OCI-LY7 (cell line): ENCODE results near the gene CEP97.

Source experiments
- EZH2phosphoT487 ChIP-seq: fragments of 200-600 bp; sonication (generic); IDR thresholded peaks from 2 replicates; pipeline ENCODE4 v1.6.1; 2018; ENCODE audit warnings: low read depth, borderline replicate concordance, mild to moderate bottlenecking, mixed run types, antibody characterized with exemption, low read length, moderate library complexity, mixed read lengths
- TF ChIP-seq, protein P1 (sequence below): fragments of 200-600 bp; sonication (generic); conservative IDR thresholded peaks from 2 replicates; pipeline ENCODE4 v1.5.1; 2014; ENCODE audit warnings: mild to moderate bottlenecking, antibody characterized with exemption, low read length, moderate library complexity, mixed read lengths

- TF ChIP-seq, protein P1, sequence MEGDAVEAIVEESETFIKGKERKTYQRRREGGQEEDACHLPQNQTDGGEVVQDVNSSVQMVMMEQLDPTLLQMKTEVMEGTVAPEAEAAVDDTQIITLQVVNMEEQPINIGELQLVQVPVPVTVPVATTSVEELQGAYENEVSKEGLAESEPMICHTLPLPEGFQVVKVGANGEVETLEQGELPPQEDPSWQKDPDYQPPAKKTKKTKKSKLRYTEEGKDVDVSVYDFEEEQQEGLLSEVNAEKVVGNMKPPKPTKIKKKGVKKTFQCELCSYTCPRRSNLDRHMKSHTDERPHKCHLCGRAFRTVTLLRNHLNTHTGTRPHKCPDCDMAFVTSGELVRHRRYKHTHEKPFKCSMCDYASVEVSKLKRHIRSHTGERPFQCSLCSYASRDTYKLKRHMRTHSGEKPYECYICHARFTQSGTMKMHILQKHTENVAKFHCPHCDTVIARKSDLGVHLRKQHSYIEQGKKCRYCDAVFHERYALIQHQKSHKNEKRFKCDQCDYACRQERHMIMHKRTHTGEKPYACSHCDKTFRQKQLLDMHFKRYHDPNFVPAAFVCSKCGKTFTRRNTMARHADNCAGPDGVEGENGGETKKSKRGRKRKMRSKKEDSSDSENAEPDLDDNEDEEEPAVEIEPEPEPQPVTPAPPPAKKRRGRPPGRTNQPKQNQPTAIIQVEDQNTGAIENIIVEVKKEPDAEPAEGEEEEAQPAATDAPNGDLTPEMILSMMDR: no peak
- no peak for TF ChIP-seq EZH2phosphoT487
Observed at GRCh38 chr3:101703169-101703568, 21.2 kb upstream of the CEP97 start.
